Stimulated activated CD8-positive, alpha-beta memory T cell treated with anti-CD3 and anti-CD28 coated beads, Interleukin-12 subunit alpha, Interleukin-12 subunit beta, amount 100 ng/mL, for 24 hours (primary cell): ENCODE measurements around the gene NRP2.

Experiments
- DNase-seq: peaks from one replicate; pipeline ENCODE4 v3.0.0-alpha.2; 2020; ENCODE audit errors: extremely low read depth

The NRP2 gene

GRCh38 chr2:205775097-205775877 is 93.0 kb downstream of the NRP2 start:
- DNase-seq, result no peak

- peak; percentile 3 for DNase-seq
Observed at GRCh38 chr2:205776139-205776538, 93.8 kb downstream of the NRP2 start.

GRCh38 chr2:205776720-205777119 is 94.4 kb downstream of the NRP2 start:
- no peak for DNase-seq

GRCh38 chr2:205778356-205778755 is 96.1 kb downstream of the NRP2 start:
- DNase-seq, result no peak

GRCh38 chr2:205780645-205781044 is 98.3 kb downstream of the NRP2 start:
- no peak for DNase-seq

GRCh38 chr2:205781244-205781931 is 99.1 kb downstream of the NRP2 start:
- no peak for DNase-seq

- no peak for DNase-seq
Observed at GRCh38 chr2:205782941-205783340, 100.6 kb downstream of the NRP2 start.

GRCh38 chr2:205783872-205784499 is 101.7 kb downstream of the NRP2 start:
- no peak for DNase-seq

GRCh38 chr2:205785507-205786260 is 103.4 kb downstream of the NRP2 start:
- DNase-seq, result no peak

- DNase-seq, result no peak
Observed at GRCh38 chr2:205786976-205787375, 104.7 kb downstream of the NRP2 start.

- no peak for DNase-seq
Observed at GRCh38 chr2:205787761-205788160, 105.5 kb downstream of the NRP2 start.

- DNase-seq, result no peak
Observed at GRCh38 chr2:205789906-205790305, 107.6 kb downstream of the NRP2 start.

GRCh38 chr2:205792908-205793307 is 110.6 kb downstream of the NRP2 start:
- DNase-seq, result no peak

GRCh38 chr2:205796805-205797313 is 114.6 kb downstream of the NRP2 start:
- DNase-seq, result no peak

- no peak for DNase-seq
Observed at GRCh38 chr2:205797866-205798265, 115.6 kb downstream of the NRP2 start.

- no peak for DNase-seq
Observed at GRCh38 chr2:205800224-205800623, 117.9 kb downstream of the NRP2 start.

- no peak for DNase-seq
Observed at GRCh38 chr2:205800773-205801172, 118.5 kb downstream of the NRP2 start.

- DNase-seq, result no peak
Observed at GRCh38 chr2:205802065-205802464, 119.8 kb downstream of the NRP2 start.

GRCh38 chr2:205802941-205803340 is 120.6 kb downstream of the NRP2 start:
- no peak for DNase-seq

- no peak for DNase-seq
Observed at GRCh38 chr2:205803500-205803899, 121.2 kb downstream of the NRP2 start.

GRCh38 chr2:205805136-205805535 is 122.8 kb downstream of the NRP2 start:
- no peak for DNase-seq
